ENCODE measurements around the gene PLIN1.
"Not testable (repeated sequence)": the region's sequence is repeated elsewhere in the genome, so short reads cannot be mapped to it uniquely, and the experiment has no call there.

Gene PLIN1

DNA sequence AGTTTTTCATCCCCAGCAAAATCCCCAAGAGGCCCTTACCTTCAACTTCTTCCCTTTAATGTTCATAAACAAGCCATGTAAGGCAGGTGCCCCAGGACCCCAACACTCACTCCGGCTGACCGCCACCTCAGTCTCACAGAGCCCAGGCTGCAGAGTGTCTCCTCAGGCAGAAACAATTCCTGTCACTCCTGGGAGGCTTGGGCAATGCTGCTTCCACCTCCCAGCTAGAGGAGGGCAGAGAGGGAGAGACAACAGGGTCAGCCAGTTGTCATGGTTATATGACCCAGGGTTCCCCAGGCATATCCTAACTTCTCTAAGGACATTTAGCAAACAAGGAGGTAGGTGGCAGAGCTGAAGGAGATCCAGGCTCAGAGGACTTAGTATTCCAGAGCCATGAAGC lies at the start of gene PLIN1:
Gene PLIN1 (minus strand): TSS at position 156 of the 400 bp plus-strand sequence. CDS start 1,878 bp downstream, outside the sequence.
- no peak for DNase-seq

GRCh38 chr15:89728254-89728653 lies 49.1 kb upstream of the PLIN1 start:
- DNase-seq: no peak

DNA sequence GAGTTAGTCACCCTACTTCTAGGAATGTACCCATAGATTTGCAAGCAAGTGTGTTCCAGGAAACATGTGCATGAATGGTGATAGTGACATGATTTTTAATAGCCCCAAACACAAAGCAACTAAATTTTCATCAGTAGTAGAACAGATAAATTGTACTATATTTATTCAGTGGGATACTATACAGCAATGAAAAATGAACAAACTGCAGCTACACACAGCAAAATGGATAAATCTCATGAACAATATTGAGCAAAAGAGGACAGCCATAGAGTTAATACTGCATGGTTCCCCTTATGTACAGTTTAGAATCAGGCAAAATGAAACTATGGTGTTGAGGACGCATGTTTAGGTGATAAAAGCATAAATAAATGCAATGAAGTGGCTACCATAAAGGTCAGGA lies 45.9 kb upstream of the PLIN1 start:
- no peak for DNase-seq

DNA sequence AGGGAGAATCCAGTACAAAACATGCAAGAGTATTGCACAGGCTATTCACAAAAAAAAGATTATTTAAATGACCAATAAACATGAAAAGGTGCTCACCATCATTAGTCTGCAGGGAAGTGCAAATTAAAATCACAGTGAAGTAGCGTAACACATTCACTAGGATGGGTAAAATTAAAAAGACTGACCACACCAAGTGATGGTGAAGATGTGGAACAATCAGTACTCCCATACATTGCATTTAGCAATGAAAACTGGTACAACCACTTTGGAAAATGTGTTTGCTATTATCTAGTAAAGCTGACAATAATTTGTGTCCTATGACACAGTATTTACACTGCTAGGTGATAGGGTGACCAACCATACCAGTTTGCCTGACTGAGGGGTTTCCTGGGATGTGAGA lies 45.5 kb upstream of the PLIN1 start:
- no peak for DNase-seq

- DNase-seq: no peak
Measured at GRCh38 chr15:89723031-89723430, 43.9 kb upstream of the PLIN1 start.

- no peak for DNase-seq
Measured at GRCh38 chr15:89714775-89715174, 35.6 kb upstream of the PLIN1 start.

GRCh38 chr15:89707577-89707976 lies 28.4 kb upstream of the PLIN1 start:
- no peak for DNase-seq

- no peak for DNase-seq
Measured at GRCh38 chr15:89704411-89704810, 25.2 kb upstream of the PLIN1 start.

DNA sequence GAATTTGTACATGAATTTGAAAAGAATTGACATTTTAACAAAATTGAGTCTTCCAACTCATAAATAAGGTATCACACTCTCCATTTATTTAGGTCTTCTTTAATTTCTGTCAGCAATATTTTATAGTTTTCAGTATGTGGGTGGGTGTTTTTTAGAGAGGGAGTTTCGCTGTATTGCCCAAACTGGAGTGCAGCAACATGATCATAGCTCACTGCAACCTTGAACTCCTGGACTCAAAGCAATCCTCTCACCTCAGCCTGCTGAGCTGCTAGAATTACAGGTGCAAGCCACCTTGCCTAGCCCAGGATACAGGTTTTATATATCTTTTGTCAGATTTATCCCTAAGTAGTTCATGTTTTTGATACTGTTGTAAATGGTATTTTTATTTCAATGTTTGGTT lies 16.0 kb upstream of the PLIN1 start:
- DNase-seq: no peak

GRCh38 chr15:89693696-89694095 lies 14.5 kb upstream of the PLIN1 start:
- no peak for DNase-seq

- DNase-seq: no peak
Measured at GRCh38 chr15:89693091-89693490, 13.9 kb upstream of the PLIN1 start.

- DNase-seq: peak; percentile 84
Measured at GRCh38 chr15:89690276-89691218, 11.4 kb upstream of the PLIN1 start, which contains the start of the genes PEX11A and WDR93. TSS of gene PEX11A (minus strand) at chr15:89690754. CDS start at chr15:89690632, 122 bp downstream. TSS of gene WDR93 (plus strand) at chr15:89690811. CDS start at chr15:89701747, 10,936 bp downstream.

DNA sequence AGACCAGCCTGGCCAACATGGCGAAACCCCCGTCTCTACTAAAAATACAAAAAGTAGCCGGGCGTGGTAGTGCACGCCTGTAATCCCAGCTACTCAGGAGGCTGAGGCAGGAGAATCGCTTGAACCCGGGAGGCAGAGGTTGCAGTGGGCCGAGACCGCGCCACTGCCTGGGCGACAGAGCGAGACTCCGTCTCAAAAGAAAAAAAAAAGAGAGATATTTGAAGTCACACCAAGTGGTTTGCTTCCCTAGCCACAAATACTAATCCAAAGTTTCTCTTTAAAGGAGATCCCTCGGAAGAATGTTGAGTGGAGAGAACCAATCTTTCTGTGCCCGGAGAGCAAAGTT lies 10.7 kb upstream of the PLIN1 start:
- DNase-seq: not testable (repeated sequence)

- no peak for DNase-seq
Measured at GRCh38 chr15:89686522-89686921, 7.4 kb upstream of the PLIN1 start.

DNA sequence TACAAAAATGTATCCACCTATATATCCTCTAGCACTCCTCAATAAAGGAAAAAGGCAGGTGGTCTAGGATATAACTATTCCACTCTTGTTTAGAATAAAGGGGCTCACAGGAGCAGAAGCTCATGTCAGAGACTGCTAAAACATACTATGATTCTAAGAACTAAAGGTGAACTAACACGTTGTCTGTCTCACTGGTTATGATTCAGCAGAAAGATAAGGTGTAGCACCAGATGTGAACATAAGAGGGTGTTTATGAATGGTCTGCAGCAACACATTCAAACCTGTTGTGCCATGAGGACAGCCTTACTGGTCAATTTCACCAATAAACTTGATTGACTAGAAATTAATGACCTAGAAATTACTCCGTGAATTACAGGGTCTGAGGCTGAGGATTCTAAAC lies 6.8 kb upstream of the PLIN1 start:
- DNase-seq: no peak

DNA sequence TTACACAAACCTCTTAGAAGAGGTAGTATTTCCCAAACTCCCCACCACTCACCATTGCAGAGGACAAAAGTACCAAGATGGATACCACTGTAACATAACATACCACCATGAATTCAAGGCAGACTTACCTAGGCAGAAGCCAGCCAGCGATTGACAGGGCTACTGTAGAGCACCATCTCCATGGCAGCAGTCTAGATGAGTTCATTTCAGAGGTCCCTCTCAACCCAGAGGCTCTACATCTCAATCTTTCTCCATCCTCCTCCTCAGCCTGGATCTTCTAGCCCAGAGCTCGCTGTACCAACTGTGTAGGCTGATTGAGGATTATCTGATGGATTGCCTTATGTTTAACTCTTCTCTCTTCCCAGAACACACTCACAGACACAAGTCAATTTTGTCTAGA lies 2.0 kb upstream of the PLIN1 start:
- no peak for DNase-seq

DNA sequence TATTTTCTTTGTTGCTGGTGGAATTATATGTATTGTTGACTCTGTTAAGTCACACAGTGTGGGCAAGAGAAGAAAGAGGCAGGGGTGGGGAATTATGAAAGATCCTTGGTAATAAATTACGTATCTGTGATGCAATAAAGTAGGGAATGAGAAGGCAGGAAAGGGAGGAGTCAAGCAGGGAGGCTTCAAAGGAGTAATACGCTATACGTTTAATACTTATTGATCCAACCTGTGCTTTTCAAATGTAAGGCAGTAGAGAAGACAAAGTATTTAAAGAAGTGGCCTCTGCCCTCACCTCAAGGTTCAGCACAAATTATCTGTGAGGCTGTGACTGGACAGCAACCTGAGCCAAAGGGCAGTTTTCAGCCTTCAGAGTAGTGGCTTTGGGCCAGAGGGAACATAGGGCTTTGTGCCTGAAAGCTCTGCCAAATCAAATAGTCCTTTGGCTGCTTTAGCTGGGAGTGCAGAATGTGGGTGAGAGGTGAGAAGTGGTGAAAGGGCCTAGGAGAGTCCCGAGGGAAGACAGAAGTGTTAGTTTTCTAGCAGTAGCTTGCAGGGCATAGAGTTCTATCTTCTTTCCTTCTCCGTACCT lies 1.2 kb upstream of the PLIN1 start:
- DNase-seq: no peak

DNA sequence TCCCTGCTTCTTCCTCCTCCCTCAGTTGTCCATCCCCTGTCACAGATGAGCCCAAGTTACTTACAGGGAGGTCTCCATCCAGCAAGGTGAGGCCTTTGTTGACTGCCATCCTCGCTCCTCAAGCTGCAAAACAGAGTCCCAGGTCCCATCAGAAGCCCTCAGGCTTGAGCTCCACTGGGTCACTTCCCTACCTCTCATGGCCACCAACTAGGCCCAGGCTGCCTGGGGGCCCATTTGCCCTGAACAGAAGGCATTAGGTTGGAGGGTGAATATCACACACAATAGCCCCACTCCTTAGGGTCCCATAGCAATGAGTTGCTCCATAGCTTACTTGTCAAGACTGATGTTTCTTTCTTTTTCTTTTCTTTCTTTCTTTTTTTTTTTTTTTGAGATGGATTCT lies 1.8 kb downstream of the PLIN1 start:
- no peak for DNase-seq

GRCh38 chr15:89675606-89676005 lies 3.6 kb downstream of the PLIN1 start:
- no peak for DNase-seq

GRCh38 chr15:89674526-89674925 lies 4.6 kb downstream of the PLIN1 start:
- no peak for DNase-seq

DNA sequence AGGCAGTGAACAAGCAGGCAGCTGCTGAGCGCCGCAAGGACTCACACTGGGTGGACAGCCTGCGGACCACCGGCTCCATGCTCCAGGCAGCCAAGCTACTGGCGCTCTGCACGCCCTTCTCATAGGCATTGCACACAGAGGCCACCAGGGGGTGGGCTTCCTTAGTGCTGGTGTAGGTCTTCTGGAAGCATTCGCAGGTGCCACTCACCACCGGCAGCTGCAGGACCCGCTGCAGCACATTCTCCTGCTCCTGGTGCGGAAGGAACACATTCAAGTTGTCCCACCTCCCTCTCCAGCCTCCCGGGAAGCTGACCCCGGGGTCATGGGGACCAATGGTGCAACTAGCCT lies 6.0 kb downstream of the PLIN1 start:
- DNase-seq: no peak

- no peak for DNase-seq
Measured at GRCh38 chr15:89672221-89673164, 6.7 kb downstream of the PLIN1 start.

DNA sequence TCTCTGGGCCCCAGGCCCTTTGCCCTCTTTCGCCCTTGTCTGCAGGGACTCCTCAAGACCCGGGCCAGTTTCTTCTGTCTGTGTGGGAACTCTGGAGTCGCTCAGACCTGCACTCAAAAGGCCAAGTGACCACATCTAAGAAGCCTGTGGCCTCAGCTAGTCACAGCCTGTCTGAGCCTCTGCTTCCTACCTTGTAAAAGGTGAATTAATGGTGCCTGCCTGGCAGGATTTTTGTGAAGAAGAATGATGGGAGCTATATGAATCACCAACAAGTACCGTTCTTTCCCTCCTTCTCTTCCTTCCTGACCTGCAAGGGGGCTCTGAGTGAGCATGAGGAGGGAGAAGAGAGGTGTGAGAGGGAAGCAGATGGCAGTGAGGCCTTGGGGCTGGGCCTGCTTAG lies 7.5 kb downstream of the PLIN1 start:
- DNase-seq: no peak
